ENCODE results near the gene KRT74.

GRCh38 chr12:52581066-52581465 is 7.4 kb upstream of the KRT74 start:
- no peak for TF ChIP-seq RAD21 (IDR thresholded peaks at IDR 0.05; ENCODE audit: low read depth)
- TF ChIP-seq YY1 (IDR thresholded peaks at IDR 0.05; ENCODE audit: low read depth): no peak
- TF ChIP-seq FOXM1 (IDR thresholded peaks at IDR 0.05; ENCODE audit: borderline replicate concordance, low read depth): no peak
- TF ChIP-seq EP300 (IDR thresholded peaks at IDR 0.05; ENCODE audit: borderline replicate concordance): no peak
- no peak for TF ChIP-seq TAF1 (IDR thresholded peaks at IDR 0.05; ENCODE audit: low read depth)
- TF ChIP-seq, protein P1, sequence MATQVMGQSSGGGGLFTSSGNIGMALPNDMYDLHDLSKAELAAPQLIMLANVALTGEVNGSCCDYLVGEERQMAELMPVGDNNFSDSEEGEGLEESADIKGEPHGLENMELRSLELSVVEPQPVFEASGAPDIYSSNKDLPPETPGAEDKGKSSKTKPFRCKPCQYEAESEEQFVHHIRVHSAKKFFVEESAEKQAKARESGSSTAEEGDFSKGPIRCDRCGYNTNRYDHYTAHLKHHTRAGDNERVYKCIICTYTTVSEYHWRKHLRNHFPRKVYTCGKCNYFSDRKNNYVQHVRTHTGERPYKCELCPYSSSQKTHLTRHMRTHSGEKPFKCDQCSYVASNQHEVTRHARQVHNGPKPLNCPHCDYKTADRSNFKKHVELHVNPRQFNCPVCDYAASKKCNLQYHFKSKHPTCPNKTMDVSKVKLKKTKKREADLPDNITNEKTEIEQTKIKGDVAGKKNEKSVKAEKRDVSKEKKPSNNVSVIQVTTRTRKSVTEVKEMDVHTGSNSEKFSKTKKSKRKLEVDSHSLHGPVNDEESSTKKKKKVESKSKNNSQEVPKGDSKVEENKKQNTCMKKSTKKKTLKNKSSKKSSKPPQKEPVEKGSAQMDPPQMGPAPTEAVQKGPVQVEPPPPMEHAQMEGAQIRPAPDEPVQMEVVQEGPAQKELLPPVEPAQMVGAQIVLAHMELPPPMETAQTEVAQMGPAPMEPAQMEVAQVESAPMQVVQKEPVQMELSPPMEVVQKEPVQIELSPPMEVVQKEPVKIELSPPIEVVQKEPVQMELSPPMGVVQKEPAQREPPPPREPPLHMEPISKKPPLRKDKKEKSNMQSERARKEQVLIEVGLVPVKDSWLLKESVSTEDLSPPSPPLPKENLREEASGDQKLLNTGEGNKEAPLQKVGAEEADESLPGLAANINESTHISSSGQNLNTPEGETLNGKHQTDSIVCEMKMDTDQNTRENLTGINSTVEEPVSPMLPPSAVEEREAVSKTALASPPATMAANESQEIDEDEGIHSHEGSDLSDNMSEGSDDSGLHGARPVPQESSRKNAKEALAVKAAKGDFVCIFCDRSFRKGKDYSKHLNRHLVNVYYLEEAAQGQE (IDR thresholded peaks at IDR 0.05; ENCODE audit: low read depth): no peak
- no peak for TF ChIP-seq EGR1 (IDR thresholded peaks at IDR 0.05)
- no peak for TF ChIP-seq CEBPB (IDR thresholded peaks at IDR 0.05)
- TF ChIP-seq TCF12 (IDR thresholded peaks at IDR 0.05; ENCODE audit: low read depth): no peak
- TF ChIP-seq TEAD4 (IDR thresholded peaks at IDR 0.05): no peak
- no peak for TF ChIP-seq USF1 (IDR thresholded peaks at IDR 0.05)
- TF ChIP-seq, protein P2, sequence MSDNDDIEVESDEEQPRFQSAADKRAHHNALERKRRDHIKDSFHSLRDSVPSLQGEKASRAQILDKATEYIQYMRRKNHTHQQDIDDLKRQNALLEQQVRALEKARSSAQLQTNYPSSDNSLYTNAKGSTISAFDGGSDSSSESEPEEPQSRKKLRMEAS (IDR thresholded peaks at IDR 0.05): no peak
- TF ChIP-seq ZBTB7A (IDR thresholded peaks at IDR 0.05; ENCODE audit: low read depth): no peak
- no peak for TF ChIP-seq NFIC (IDR thresholded peaks at IDR 0.05)
